ENCODE results near the gene FNIP2.

- TF ChIP-seq POLR2AphosphoS5 (IDR thresholded peaks at IDR 0.05) (no peak), CTCF (IDR thresholded peaks at IDR 0.05 in 8 of 11, conservative IDR thresholded peaks at IDR 0.05 in 3 of 11) (no peak)
These were observed 53.5 kb downstream of the FNIP2 start for GRCh38 chr4:158822348-158822747.
